GM21786 (cell line): Measurements from ENCODE around the gene UBE2G2.

Experiments used
- ATAC-seq: cut with Tn5 transposase; IDR thresholded peaks from one replicate; pipeline ENCODE4 v1.9.1; 2021; ENCODE audit not compliant: unreplicated experiment

UBE2G2 gene

GRCh38 chr21:44801468-44802395 lies at the start of gene UBE2G2:
Gene UBE2G2, minus strand, starts transcription at chr21:44801820. Its CDS starts 72 bp downstream, at chr21:44801748.
- peak; percentile 74 for ATAC-seq

GRCh38 chr21:44850905-44851657 lies 49.5 kb upstream of the UBE2G2 start:
- no peak for ATAC-seq

- no peak for ATAC-seq
These were observed 48.7 kb upstream of the UBE2G2 start for GRCh38 chr21:44850208-44850800.

GRCh38 chr21:44849616-44850130 lies 48.1 kb upstream of the UBE2G2 start:
- ATAC-seq: no peak

- ATAC-seq: no peak
These were observed 47.4 kb upstream of the UBE2G2 start for GRCh38 chr21:44848821-44849521.

GRCh38 chr21:44847261-44848056 lies 45.8 kb upstream of the UBE2G2 start:
- ATAC-seq: no peak

- no peak for ATAC-seq
These were observed 45.1 kb upstream of the UBE2G2 start for GRCh38 chr21:44846485-44847260.

GRCh38 chr21:44846224-44846484 lies 44.5 kb upstream of the UBE2G2 start:
- no peak for ATAC-seq

- no peak for ATAC-seq
These were observed 44.0 kb upstream of the UBE2G2 start for GRCh38 chr21:44845418-44846223.

- ATAC-seq: no peak
These were observed 42.6 kb upstream of the UBE2G2 start for GRCh38 chr21:44844256-44844655.

- ATAC-seq: no peak
These were observed 41.3 kb upstream of the UBE2G2 start for GRCh38 chr21:44842721-44843445.

GRCh38 chr21:44842087-44842486 lies 40.5 kb upstream of the UBE2G2 start:
- ATAC-seq: no peak

- ATAC-seq: no peak
These were observed 39.2 kb upstream of the UBE2G2 start for GRCh38 chr21:44840771-44841170.

GRCh38 chr21:44838951-44839350 lies 37.3 kb upstream of the UBE2G2 start:
- no peak for ATAC-seq

- no peak for ATAC-seq
These were observed 36.6 kb upstream of the UBE2G2 start for GRCh38 chr21:44838039-44838895.

- ATAC-seq: no peak
These were observed 35.9 kb upstream of the UBE2G2 start for GRCh38 chr21:44837537-44837936.
